Measurements from ENCODE around the gene CCL14.

Gene CCL14

GRCh38 chr17:35972066-35972465 lies 14.5 kb downstream of the CCL14 start:
- H3K18ac ChIP-seq (ENCODE audit: low read length) = no peak overlapping the region
- no peaks in the 10 kb centered on the region for H3K9me3 ChIP-seq (replicated peaks in 1 of 2; ENCODE audit: control insufficient read depth in 2 of 2, insufficient read depth in 1 of 2, low read depth in 1 of 2, low read length in 2 of 2)
- H3K4me1 ChIP-seq (ENCODE audit: control insufficient read depth in 2 of 2, insufficient read depth in 1 of 2, low read depth in 1 of 2, low read length in 2 of 2) = no peaks in the 10 kb centered on the region
- H3K27ac ChIP-seq (replicated peaks; ENCODE audit: low read length) = no peak overlapping the region
- H3K4me2 ChIP-seq (ENCODE audit: insufficient read depth, low read length, poor library complexity, severe bottlenecking) = no peak overlapping the region
- no peak overlapping the region for H4K8ac ChIP-seq (ENCODE audit: low read depth, low read length)
- H2AK5ac ChIP-seq (ENCODE audit: low read depth, low read length) = no peak overlapping the region
- H3K14ac ChIP-seq (ENCODE audit: low read length) = no peak overlapping the region
- H3K27me3 ChIP-seq (ENCODE audit: control insufficient read depth in 3 of 3, insufficient read depth in 3 of 3, low read depth in 1 of 3, low read length in 3 of 3) = no peaks in the 10 kb centered on the region
- H3K4me3 ChIP-seq (ENCODE audit: low read length in 2 of 2) = no peak overlapping the region
- no peak overlapping the region for H3K4ac ChIP-seq (ENCODE audit: low read length)
- no peak overlapping the region for H2BK12ac ChIP-seq (ENCODE audit: low read length)
- H3K23ac ChIP-seq (ENCODE audit: low read depth, low read length, poor library complexity) = no peak overlapping the region
- H3K79me1 ChIP-seq (ENCODE audit: low read depth, low read length) = no peaks in the 10 kb centered on the region
- DNase-seq (ENCODE audit: low spot score) = no peak
- no peak overlapping the region for H2BK120ac ChIP-seq (ENCODE audit: low read depth, low read length)
- no peaks in the 10 kb centered on the region for H3K36me3 ChIP-seq (replicated peaks in 1 of 2; ENCODE audit: control insufficient read depth in 2 of 2, insufficient read depth in 2 of 2, low read length in 2 of 2)
- no peak overlapping the region for H2AFZ ChIP-seq (ENCODE audit: low read length)
- no peak overlapping the region for H4K91ac ChIP-seq (ENCODE audit: low read depth, low read length, poor library complexity)
- H2BK5ac ChIP-seq (ENCODE audit: low read length) = no peak overlapping the region
- no CpG with 5 or more reads among the region's 1 CpG for WGBS, 2 donors (ENCODE audit: extremely low coverage in 2 of 2, insufficient read length in 2 of 2, insufficient replicate concordance in 1 of 2)
- no peak overlapping the region for H3K9ac ChIP-seq (ENCODE audit: low read depth, low read length, poor library complexity)
- no peak overlapping the region for H2BK15ac ChIP-seq (ENCODE audit: low read length)

- H2BK12ac ChIP-seq (ENCODE audit: low read length) = no peak overlapping the region
- no peaks in the 10 kb centered on the region for H3K4me1 ChIP-seq (ENCODE audit: control insufficient read depth in 2 of 2, insufficient read depth in 1 of 2, low read depth in 1 of 2, low read length in 2 of 2)
- no CpG with 5 or more reads among the region's 8 CpGs for WGBS, 2 donors (ENCODE audit: extremely low coverage in 2 of 2, insufficient read length in 2 of 2, insufficient replicate concordance in 1 of 2)
- no peak overlapping the region for H3K14ac ChIP-seq (ENCODE audit: low read length)
- no peak overlapping the region for H3K4me3 ChIP-seq (ENCODE audit: low read length in 2 of 2)
- no peaks in the 10 kb centered on the region for H3K36me3 ChIP-seq (replicated peaks in 1 of 2; ENCODE audit: control insufficient read depth in 2 of 2, insufficient read depth in 2 of 2, low read length in 2 of 2)
- H2BK15ac ChIP-seq (ENCODE audit: low read length) = no peak overlapping the region
- peak overlapping the region; percentile 62 for H2AFZ ChIP-seq (ENCODE audit: low read length)
- H3K18ac ChIP-seq (ENCODE audit: low read length) = peak overlapping the region; percentile 35
- peaks cover 0 to 7% (median 0%) of the 10 kb centered on the region in 3 experiments for H3K27me3 ChIP-seq (ENCODE audit: control insufficient read depth in 3 of 3, insufficient read depth in 3 of 3, low read depth in 1 of 3, low read length in 3 of 3)
- H2BK120ac ChIP-seq (ENCODE audit: low read depth, low read length) = no peak overlapping the region
- H3K23ac ChIP-seq (ENCODE audit: low read depth, low read length, poor library complexity) = no peak overlapping the region
- no peak overlapping the region for H4K91ac ChIP-seq (ENCODE audit: low read depth, low read length, poor library complexity)
- H2AK5ac ChIP-seq (ENCODE audit: low read depth, low read length) = no peak overlapping the region
- DNase-seq (ENCODE audit: low spot score) = peak; percentile 86
- H2BK5ac ChIP-seq (ENCODE audit: low read length) = no peak overlapping the region
- H3K4ac ChIP-seq (ENCODE audit: low read length) = no peak overlapping the region
- no peak overlapping the region for H3K9ac ChIP-seq (ENCODE audit: low read depth, low read length, poor library complexity)
- no peak overlapping the region for H4K8ac ChIP-seq (ENCODE audit: low read depth, low read length)
- no peaks in the 10 kb centered on the region for H3K79me1 ChIP-seq (ENCODE audit: low read depth, low read length)
- H3K27ac ChIP-seq (replicated peaks; ENCODE audit: low read length) = no peak overlapping the region
- H3K4me2 ChIP-seq (ENCODE audit: insufficient read depth, low read length, poor library complexity, severe bottlenecking) = no peak overlapping the region
- H3K9me3 ChIP-seq (replicated peaks in 1 of 2; ENCODE audit: control insufficient read depth in 2 of 2, insufficient read depth in 1 of 2, low read depth in 1 of 2, low read length in 2 of 2) = no peaks in the 10 kb centered on the region
Observed at GRCh38 chr17:35969558-35970380, 16.8 kb downstream of the CCL14 start.

- Histone ChIP-seq H3K18ac (ENCODE audit: low read length) (no peak overlapping the region), H3K4me1 (ENCODE audit: control insufficient read depth in 2 of 2, insufficient read depth in 1 of 2, low read depth in 1 of 2, low read length in 2 of 2) (no peaks in the 10 kb centered on the region), H2AK5ac (ENCODE audit: low read depth, low read length) (no peak overlapping the region), H2BK5ac (ENCODE audit: low read length) (no peak overlapping the region), H3K27ac (replicated peaks; ENCODE audit: low read length) (no peak overlapping the region), H2AFZ (ENCODE audit: low read length) (no peak overlapping the region), H3K79me1 (ENCODE audit: low read depth, low read length) (no peaks in the 10 kb centered on the region), H3K4me3 (ENCODE audit: low read length in 2 of 2) (no peak overlapping the region), H2BK15ac (ENCODE audit: low read length) (no peak overlapping the region), H2BK120ac (ENCODE audit: low read depth, low read length) (no peak overlapping the region), H3K36me3 (replicated peaks in 1 of 2; ENCODE audit: control insufficient read depth in 2 of 2, insufficient read depth in 2 of 2, low read length in 2 of 2) (no peaks in the 10 kb centered on the region), H3K4ac (ENCODE audit: low read length) (no peak overlapping the region), H2BK12ac (ENCODE audit: low read length) (no peak overlapping the region), H3K4me2 (ENCODE audit: insufficient read depth, low read length, poor library complexity, severe bottlenecking) (no peak overlapping the region), H3K9ac (ENCODE audit: low read depth, low read length, poor library complexity) (no peak overlapping the region), H3K9me3 (replicated peaks in 1 of 2; ENCODE audit: control insufficient read depth in 2 of 2, insufficient read depth in 1 of 2, low read depth in 1 of 2, low read length in 2 of 2) (no peaks in the 10 kb centered on the region), H4K8ac (ENCODE audit: low read depth, low read length) (no peak overlapping the region), H3K23ac (ENCODE audit: low read depth, low read length, poor library complexity) (no peak overlapping the region), H3K14ac (ENCODE audit: low read length) (no peak overlapping the region), H3K27me3 (ENCODE audit: control insufficient read depth in 3 of 3, insufficient read depth in 3 of 3, low read depth in 1 of 3, low read length in 3 of 3) (peaks cover 0 to 7% (median 0%) of the 10 kb centered on the region in 3 experiments), H4K91ac (ENCODE audit: low read depth, low read length, poor library complexity) (no peak overlapping the region)
- DNase-seq (ENCODE audit: low spot score) = no peak
- WGBS, 2 donors (ENCODE audit: extremely low coverage in 2 of 2, insufficient read length in 2 of 2, insufficient replicate concordance in 1 of 2) = no CpG with 5 or more reads among the region's 10 CpGs
Observed at GRCh38 chr17:35968520-35969054, 17.9 kb downstream of the CCL14 start.

- no peak overlapping the region for H3K14ac ChIP-seq (ENCODE audit: low read length)
- H3K4ac ChIP-seq (ENCODE audit: low read length) = no peak overlapping the region
- H3K4me1 ChIP-seq (ENCODE audit: control insufficient read depth in 2 of 2, insufficient read depth in 1 of 2, low read depth in 1 of 2, low read length in 2 of 2) = no peaks in the 10 kb centered on the region
- H3K9me3 ChIP-seq (replicated peaks in 1 of 2; ENCODE audit: control insufficient read depth in 2 of 2, insufficient read depth in 1 of 2, low read depth in 1 of 2, low read length in 2 of 2) = no peaks in the 10 kb centered on the region
- no peak overlapping the region for H4K91ac ChIP-seq (ENCODE audit: low read depth, low read length, poor library complexity)
- no peak overlapping the region for H2BK12ac ChIP-seq (ENCODE audit: low read length)
- no peak overlapping the region for H3K4me2 ChIP-seq (ENCODE audit: insufficient read depth, low read length, poor library complexity, severe bottlenecking)
- H3K27me3 ChIP-seq (ENCODE audit: control insufficient read depth in 3 of 3, insufficient read depth in 3 of 3, low read depth in 1 of 3, low read length in 3 of 3) = peaks cover 0 to 7% (median 0%) of the 10 kb centered on the region in 3 experiments
- H2AFZ ChIP-seq (ENCODE audit: low read length) = no peak overlapping the region
- H3K9ac ChIP-seq (ENCODE audit: low read depth, low read length, poor library complexity) = no peak overlapping the region
- no peak overlapping the region for H4K8ac ChIP-seq (ENCODE audit: low read depth, low read length)
- no peak overlapping the region for H2BK15ac ChIP-seq (ENCODE audit: low read length)
- H2BK5ac ChIP-seq (ENCODE audit: low read length) = no peak overlapping the region
- no peak for DNase-seq (ENCODE audit: low spot score)
- H2AK5ac ChIP-seq (ENCODE audit: low read depth, low read length) = no peak overlapping the region
- no peak overlapping the region for H3K4me3 ChIP-seq (ENCODE audit: low read length in 2 of 2)
- no peaks in the 10 kb centered on the region for H3K79me1 ChIP-seq (ENCODE audit: low read depth, low read length)
- H3K23ac ChIP-seq (ENCODE audit: low read depth, low read length, poor library complexity) = no peak overlapping the region
- WGBS, 2 donors (ENCODE audit: extremely low coverage in 2 of 2, insufficient read length in 2 of 2, insufficient replicate concordance in 1 of 2) = no CpG with 5 or more reads among the region's 7 CpGs
- no peak overlapping the region for H2BK120ac ChIP-seq (ENCODE audit: low read depth, low read length)
- H3K18ac ChIP-seq (ENCODE audit: low read length) = no peak overlapping the region
- H3K36me3 ChIP-seq (replicated peaks in 1 of 2; ENCODE audit: control insufficient read depth in 2 of 2, insufficient read depth in 2 of 2, low read length in 2 of 2) = no peaks in the 10 kb centered on the region
- H3K27ac ChIP-seq (replicated peaks; ENCODE audit: low read length) = no peak overlapping the region
Observed at GRCh38 chr17:35965272-35965671, 21.3 kb downstream of the CCL14 start.

Data from neuronal stem cell (in vitro differentiated cells).